ENCODE data around the gene UCN2. TPM values are rescaled to one million over a fixed set of nuclear protein-coding genes. Genes with fewer than 3 reads are reported as not detected.

UCN2 gene
- total and polyA plus RNA-seq, 2 donors (not counting 3 experiments of a cell fraction or from before 2014, with no cell fraction given): 0.11 TPM; not detected in 1

DNA sequence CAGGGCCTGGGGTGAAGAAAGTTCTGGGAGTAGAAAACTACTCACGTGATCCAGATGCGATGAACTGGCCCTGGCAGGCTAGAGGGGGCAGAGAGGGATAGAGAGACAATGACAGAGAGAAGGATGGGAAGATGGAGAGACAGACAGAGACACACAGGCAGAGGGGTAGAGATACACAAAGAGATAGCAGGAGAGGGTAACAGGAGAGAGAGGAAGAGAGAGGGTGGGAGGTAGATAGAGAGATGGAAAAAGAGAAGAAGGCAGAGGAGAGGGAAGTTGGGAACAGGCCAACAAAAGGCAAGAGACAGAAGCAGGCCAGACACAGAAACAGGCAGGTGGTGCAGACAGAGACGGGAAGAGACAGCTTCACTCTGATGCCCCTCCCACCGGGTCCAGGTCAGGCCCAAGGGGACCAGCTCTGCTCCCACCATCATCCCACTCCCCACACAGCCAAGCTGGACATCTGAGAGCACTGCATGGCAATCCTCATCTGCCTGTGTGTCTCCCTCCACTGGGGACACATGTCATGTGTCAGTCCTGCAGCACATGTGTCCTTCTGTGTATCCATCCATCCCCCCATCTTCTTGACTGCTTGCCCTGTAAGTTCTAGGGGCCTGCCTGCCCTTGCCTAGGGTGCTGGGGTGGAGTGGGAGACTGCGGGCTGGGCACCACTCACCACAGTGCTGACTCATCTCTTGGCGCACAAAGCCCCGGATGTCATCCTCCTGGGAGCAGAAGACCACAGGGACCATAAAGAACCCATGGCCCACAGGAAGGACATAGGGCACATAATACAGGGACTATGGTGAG, 2.2 kb upstream of the UCN2 start:
- DNase-seq (ENCODE audit: low read depth, low spot score) (no peak), FAIRE-seq (peak; percentile 8)
- H3K27me3 ChIP-seq (ENCODE audit: control insufficient read depth in 2 of 2, insufficient read depth in 2 of 2, low read length in 2 of 2): no peaks in the 10 kb centered on the region
- dilution Hi-C loops (cut with MboI; ENCODE audit: extremely low pct_ligation_motif_present, low sequenced_read_pairs): no loop called here
- H4K20me1 ChIP-seq (replicated peaks; ENCODE audit: control insufficient read depth, extremely low read depth, insufficient read depth, low read length): no peaks in the 10 kb centered on the region
- no peaks in the 10 kb centered on the region for H3K79me2 ChIP-seq (ENCODE audit: control insufficient read depth, insufficient read depth, low read length)
- H3K9me1 ChIP-seq (replicated peaks; ENCODE audit: control insufficient read depth, extremely low read depth, insufficient read depth, low read length): no peaks in the 10 kb centered on the region
- H3K4me1 ChIP-seq (ENCODE audit: control insufficient read depth, extremely low read depth, insufficient read depth, low read length): peaks cover 15% of the 10 kb centered on the region
- no peak overlapping the region for H3K4me2 ChIP-seq (ENCODE audit: insufficient read depth, low read length)
- H3K4me3 ChIP-seq (replicated peaks in 1 of 3; ENCODE audit: insufficient read depth in 1 of 3, low read depth in 1 of 3, low read length in 3 of 3): no peak overlapping the region
- H3K27ac ChIP-seq (ENCODE audit: insufficient read depth, low read depth, low read length): no peak overlapping the region
- H3K9me3 ChIP-seq (replicated peaks; ENCODE audit: control insufficient read depth, insufficient read depth, low read length): no peaks in the 10 kb centered on the region
- ChIA-PET POLR2A (no interaction called here), CTCF (interaction anchor here (0.6 to 2.2 kb wide), 4 partner anchors 8 to 68 kb away, joined by 3 to 10 read pairs (median 3); partner anchors contain the start of gene UQCRC1)
- BruUV-seq (replicated peaks): no TSS peak
- intact Hi-C loops (cut with micrococcal nuclease): no loop called here
- no peak for TF ChIP-seq EZH2 (IDR thresholded peaks at IDR 0.05; ENCODE audit: borderline replicate concordance, low read depth, low read length, severe bottlenecking)
- H3K9ac ChIP-seq (replicated peaks; ENCODE audit: extremely low read depth, insufficient read depth, low read length): no peak overlapping the region
- H2AFZ ChIP-seq (ENCODE audit: low read depth, low read length): peak overlapping the region; percentile 38
- no peaks in the 10 kb centered on the region for H3K36me3 ChIP-seq (ENCODE audit: control insufficient read depth in 2 of 2, extremely low read depth in 1 of 2, insufficient read depth in 2 of 2, low read length in 2 of 2)

DNA sequence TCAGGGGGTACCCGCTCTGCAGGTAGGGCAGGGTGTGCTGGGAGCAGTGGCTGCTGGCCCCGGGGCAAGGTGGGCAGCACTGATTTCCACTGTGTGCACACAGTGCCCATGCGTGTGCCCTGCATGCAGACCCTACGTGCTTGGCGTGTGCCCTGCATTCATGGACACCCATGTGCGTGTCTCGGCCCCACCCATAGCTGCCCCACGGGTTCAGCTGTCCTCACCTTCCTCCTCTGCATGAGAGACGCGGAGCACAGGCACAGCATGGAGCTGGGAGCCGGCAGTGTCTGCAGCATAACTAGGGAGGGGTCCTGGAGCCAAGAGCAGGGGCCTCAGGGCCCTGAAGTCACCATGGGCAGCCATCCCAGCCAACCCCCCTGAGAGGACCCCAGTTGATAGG, 1.6 kb upstream of the UCN2 start:
- FAIRE-seq: no peak
- H4K20me1 ChIP-seq (replicated peaks; ENCODE audit: control insufficient read depth, extremely low read depth, insufficient read depth, low read length): no peaks in the 10 kb centered on the region
- H3K9me3 ChIP-seq (replicated peaks; ENCODE audit: control insufficient read depth, insufficient read depth, low read length): no peaks in the 10 kb centered on the region
- TF ChIP-seq MYC (IDR thresholded peaks at IDR 0.05; ENCODE audit: low read depth, low read length): no peak
- TF ChIP-seq, protein P1, sequence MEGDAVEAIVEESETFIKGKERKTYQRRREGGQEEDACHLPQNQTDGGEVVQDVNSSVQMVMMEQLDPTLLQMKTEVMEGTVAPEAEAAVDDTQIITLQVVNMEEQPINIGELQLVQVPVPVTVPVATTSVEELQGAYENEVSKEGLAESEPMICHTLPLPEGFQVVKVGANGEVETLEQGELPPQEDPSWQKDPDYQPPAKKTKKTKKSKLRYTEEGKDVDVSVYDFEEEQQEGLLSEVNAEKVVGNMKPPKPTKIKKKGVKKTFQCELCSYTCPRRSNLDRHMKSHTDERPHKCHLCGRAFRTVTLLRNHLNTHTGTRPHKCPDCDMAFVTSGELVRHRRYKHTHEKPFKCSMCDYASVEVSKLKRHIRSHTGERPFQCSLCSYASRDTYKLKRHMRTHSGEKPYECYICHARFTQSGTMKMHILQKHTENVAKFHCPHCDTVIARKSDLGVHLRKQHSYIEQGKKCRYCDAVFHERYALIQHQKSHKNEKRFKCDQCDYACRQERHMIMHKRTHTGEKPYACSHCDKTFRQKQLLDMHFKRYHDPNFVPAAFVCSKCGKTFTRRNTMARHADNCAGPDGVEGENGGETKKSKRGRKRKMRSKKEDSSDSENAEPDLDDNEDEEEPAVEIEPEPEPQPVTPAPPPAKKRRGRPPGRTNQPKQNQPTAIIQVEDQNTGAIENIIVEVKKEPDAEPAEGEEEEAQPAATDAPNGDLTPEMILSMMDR (IDR thresholded peaks at IDR 0.05; ENCODE audit: extremely low read depth in 1 of 2, insufficient read depth in 1 of 2, low read depth in 1 of 2, low read length in 2 of 2): no peak
- no peaks in the 10 kb centered on the region for H3K9me1 ChIP-seq (replicated peaks; ENCODE audit: control insufficient read depth, extremely low read depth, insufficient read depth, low read length)
- no peak for DNase-seq (ENCODE audit: low read depth, low spot score)
- no peaks in the 10 kb centered on the region for H3K27me3 ChIP-seq (ENCODE audit: control insufficient read depth in 2 of 2, insufficient read depth in 2 of 2, low read length in 2 of 2)
- intact Hi-C loops (cut with micrococcal nuclease): no loop called here
- CTCF ChIA-PET: interaction anchor here (0.6 to 1.5 kb wide), 3 partner anchors 44 to 129 kb away, joined by 3 to 4 read pairs (median 3); partner anchors contain the start of gene UQCRC1
- H3K36me3 ChIP-seq (ENCODE audit: control insufficient read depth in 2 of 2, extremely low read depth in 1 of 2, insufficient read depth in 2 of 2, low read length in 2 of 2): no peaks in the 10 kb centered on the region
- BruUV-seq (replicated peaks): no TSS peak
- POLR2A ChIA-PET: no interaction called here
- H3K4me3 ChIP-seq (replicated peaks in 1 of 3; ENCODE audit: insufficient read depth in 1 of 3, low read depth in 1 of 3, low read length in 3 of 3): no peak overlapping the region
- H3K79me2 ChIP-seq (ENCODE audit: control insufficient read depth, insufficient read depth, low read length): no peaks in the 10 kb centered on the region
- dilution Hi-C loops (cut with MboI; ENCODE audit: extremely low pct_ligation_motif_present, low sequenced_read_pairs): no loop called here
- H3K9ac ChIP-seq (replicated peaks; ENCODE audit: extremely low read depth, insufficient read depth, low read length): no peak overlapping the region
- H3K4me2 ChIP-seq (ENCODE audit: insufficient read depth, low read length): no peak overlapping the region
- no peak overlapping the region for H3K27ac ChIP-seq (ENCODE audit: insufficient read depth, low read depth, low read length)
- peaks cover 21% of the 10 kb centered on the region for H3K4me1 ChIP-seq (ENCODE audit: control insufficient read depth, extremely low read depth, insufficient read depth, low read length)
- H2AFZ ChIP-seq (ENCODE audit: low read depth, low read length): no peak overlapping the region
